Suprapubic skin (tissue), 4 donors: ENCODE data around the gene C1orf21.

ENCODE experiments used
- POLR2A ChIP-seq, 2 donors: fragments of 450-650 bp; IDR thresholded peaks; one replicate each; pipeline ENCODE4 v1.6.1; 2017; ENCODE audit warnings: antibody characterized with exemption in 2 of 2, mild to moderate bottlenecking in 2 of 2, moderate library complexity in 2 of 2
- POLR2AphosphoS5 ChIP-seq, 3 donors: sonication (generic); formaldehyde crosslinking; IDR thresholded peaks; one replicate each; pipeline ENCODE4 v1.6.1; 2017; ENCODE audit warnings: antibody characterized with exemption in 3 of 3
- TF ChIP-seq, protein P1 (sequence below), 2 donors: fragments of 200-600 bp in 1 of 2; fragments of 450-650 bp in 1 of 2; sonication (generic) in 1 of 2; IDR thresholded peaks; one replicate each; pipeline ENCODE4 v1.5.1; 2016 to 2019; ENCODE audit warnings: antibody characterized with exemption in 2 of 2, mild to moderate bottlenecking in 1 of 2, moderate library complexity in 1 of 2

DNA sequence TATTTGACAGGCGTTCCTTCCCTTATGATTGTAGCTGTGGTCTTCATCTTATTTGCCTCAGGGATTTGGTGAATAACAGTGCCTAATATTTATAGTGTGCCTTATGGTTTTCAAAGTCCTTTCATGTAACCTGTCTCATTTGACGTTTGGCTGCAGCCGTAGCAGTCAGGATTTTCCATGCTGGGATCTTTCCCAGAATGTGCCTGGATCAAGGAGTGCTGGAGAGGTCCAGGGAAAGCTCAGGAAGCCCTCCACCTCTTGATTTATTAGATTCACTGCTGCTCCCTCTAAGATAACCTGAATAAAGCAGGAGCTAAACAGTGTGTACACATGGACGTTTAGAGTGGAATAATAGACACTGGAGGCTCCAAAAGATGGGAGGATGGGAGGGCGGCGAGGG lies 5.2 kb downstream of the C1orf21 start:
- no peak for TF ChIP-seq POLR2A (IDR thresholded peaks at IDR 0.05)
- TF ChIP-seq, protein P1, sequence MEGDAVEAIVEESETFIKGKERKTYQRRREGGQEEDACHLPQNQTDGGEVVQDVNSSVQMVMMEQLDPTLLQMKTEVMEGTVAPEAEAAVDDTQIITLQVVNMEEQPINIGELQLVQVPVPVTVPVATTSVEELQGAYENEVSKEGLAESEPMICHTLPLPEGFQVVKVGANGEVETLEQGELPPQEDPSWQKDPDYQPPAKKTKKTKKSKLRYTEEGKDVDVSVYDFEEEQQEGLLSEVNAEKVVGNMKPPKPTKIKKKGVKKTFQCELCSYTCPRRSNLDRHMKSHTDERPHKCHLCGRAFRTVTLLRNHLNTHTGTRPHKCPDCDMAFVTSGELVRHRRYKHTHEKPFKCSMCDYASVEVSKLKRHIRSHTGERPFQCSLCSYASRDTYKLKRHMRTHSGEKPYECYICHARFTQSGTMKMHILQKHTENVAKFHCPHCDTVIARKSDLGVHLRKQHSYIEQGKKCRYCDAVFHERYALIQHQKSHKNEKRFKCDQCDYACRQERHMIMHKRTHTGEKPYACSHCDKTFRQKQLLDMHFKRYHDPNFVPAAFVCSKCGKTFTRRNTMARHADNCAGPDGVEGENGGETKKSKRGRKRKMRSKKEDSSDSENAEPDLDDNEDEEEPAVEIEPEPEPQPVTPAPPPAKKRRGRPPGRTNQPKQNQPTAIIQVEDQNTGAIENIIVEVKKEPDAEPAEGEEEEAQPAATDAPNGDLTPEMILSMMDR (IDR thresholded peaks at IDR 0.05): no peak
- TF ChIP-seq POLR2AphosphoS5 (IDR thresholded peaks at IDR 0.05): no peak
